H9 (cell line): Measurements from ENCODE around the gene MTMR12. TPM values are rescaled to one million over a fixed set of nuclear protein-coding genes. Genes with fewer than 3 reads are reported as not detected.
"Not testable (repeated sequence)": the region's sequence is repeated elsewhere in the genome, so short reads cannot be mapped to it uniquely, and the experiment has no call there.

Experiments
- DNase-seq: peaks from one replicate; pipeline ENCODE4 v3.0.0-alpha.2; 2017
- H2AFZ ChIP-seq: one replicate; pipeline ENCODE4 v1.6.1; 2013; ENCODE audit warnings: mild to moderate bottlenecking, low read length, control low read depth, moderate library complexity
- H2AK5ac ChIP-seq: 2 replicates; pipeline ENCODE4 v1.6.1; 2013; ENCODE audit warnings: low read length, control low read depth, mixed read lengths; ENCODE audit not compliant: insufficient read length
- H2BK120ac ChIP-seq: one replicate; pipeline ENCODE4 v1.6.1; 2013; ENCODE audit warnings: low read depth, mild to moderate bottlenecking, low read length, control low read depth, inconsistent platforms; ENCODE audit not compliant: poor library complexity, severe bottlenecking
- H2BK12ac ChIP-seq: 2 replicates; pipeline ENCODE4 v1.6.1; 2013; ENCODE audit warnings: low read length, control low read depth, mixed read lengths, low read depth; ENCODE audit not compliant: insufficient read length
- H2BK15ac ChIP-seq: 2 replicates; pipeline ENCODE4 v1.6.1; 2013; ENCODE audit warnings: low read depth, low read length, control low read depth
- H2BK20ac ChIP-seq: one replicate; pipeline ENCODE4 v1.6.1; 2013; ENCODE audit warnings: low read depth, mild to moderate bottlenecking, low read length, control low read depth, inconsistent platforms; ENCODE audit not compliant: poor library complexity, severe bottlenecking
- H2BK5ac ChIP-seq: 2 replicates; pipeline ENCODE4 v1.6.1; 2013; ENCODE audit warnings: low read length, control low read depth, mixed read lengths; ENCODE audit not compliant: insufficient read length
- H3K14ac ChIP-seq: 2 replicates; pipeline ENCODE4 v1.6.1; 2013; ENCODE audit warnings: low read length, control low read depth; ENCODE audit not compliant: insufficient read depth
- H3K18ac ChIP-seq: 2 replicates; pipeline ENCODE4 v1.6.1; 2013; ENCODE audit warnings: low read depth, mild to moderate bottlenecking, mixed read lengths, low read length, control low read depth; ENCODE audit not compliant: insufficient read length
- H3K23ac ChIP-seq: 2 replicates; pipeline ENCODE4 v1.6.1; 2013; ENCODE audit warnings: low read length, control low read depth, mixed read lengths, low read depth; ENCODE audit not compliant: insufficient read length
- H3K23me2 ChIP-seq: 2 replicates; pipeline ENCODE4 v1.6.1; 2013; ENCODE audit warnings: low read depth, mild to moderate bottlenecking, mixed read lengths, low read length, control low read depth; ENCODE audit not compliant: insufficient read length, poor library complexity, severe bottlenecking
- H3K27ac ChIP-seq: 2 replicates; pipeline ENCODE4 v1.5.1; 2013; ENCODE audit warnings: low read length, control low read depth, mixed read lengths, low read depth; ENCODE audit not compliant: insufficient read length
- H3K27me3 ChIP-seq: 2 replicates; pipeline ENCODE4 v1.6.1; 2013; ENCODE audit warnings: low read length, control low read depth, inconsistent platforms; ENCODE audit not compliant: insufficient read depth
- H3K4ac ChIP-seq: 2 replicates; pipeline ENCODE4 v1.6.1; 2013; ENCODE audit warnings: low read depth, mild to moderate bottlenecking, control low read depth, inconsistent platforms, low read length, moderate library complexity
- H3K4me1 ChIP-seq: 2 replicates; pipeline ENCODE4 v1.6.1; 2013; ENCODE audit warnings: low read length, control low read depth, inconsistent platforms; ENCODE audit not compliant: insufficient read depth
- H3K4me2 ChIP-seq: 2 replicates; pipeline ENCODE4 v1.6.1; 2013; ENCODE audit warnings: low read length, control low read depth, mixed read lengths; ENCODE audit not compliant: insufficient read length, insufficient read depth
- H3K56ac ChIP-seq: 2 replicates; pipeline ENCODE4 v1.6.1; 2013; ENCODE audit warnings: low read depth, mild to moderate bottlenecking, mixed read lengths, low read length, control low read depth; ENCODE audit not compliant: insufficient read length
- H3K79me1 ChIP-seq: 2 replicates; pipeline ENCODE4 v1.6.1; 2013; ENCODE audit warnings: low read depth, mild to moderate bottlenecking, moderate library complexity, low read length, control low read depth, inconsistent platforms; ENCODE audit not compliant: insufficient read depth, poor library complexity, severe bottlenecking
- H3K79me2 ChIP-seq: 2 replicates; pipeline ENCODE4 v1.6.1; 2013; ENCODE audit warnings: low read length, control low read depth, inconsistent platforms; ENCODE audit not compliant: insufficient read depth
- H3K9ac ChIP-seq: 2 replicates; pipeline ENCODE4 v1.6.1; 2013; ENCODE audit warnings: low read length, control low read depth, mixed read lengths; ENCODE audit not compliant: insufficient read length; ENCODE audit errors: extremely low read depth
- H3K9me3 ChIP-seq: one replicate; pipeline ENCODE4 v1.6.1; 2013; ENCODE audit warnings: low read depth, low read length, inconsistent platforms; ENCODE audit not compliant: control insufficient read depth
- H3T11ph ChIP-seq: one replicate; pipeline ENCODE4 v1.6.1; 2013; ENCODE audit warnings: mild to moderate bottlenecking, low read length, control low read depth, inconsistent platforms
- H4K20me1 ChIP-seq: one replicate; pipeline ENCODE4 v1.6.1; 2013; ENCODE audit not compliant: control insufficient read depth, insufficient read length, insufficient read depth
- H4K5ac ChIP-seq: 2 replicates; pipeline ENCODE4 v1.6.1; 2013; ENCODE audit warnings: low read depth, mild to moderate bottlenecking, mixed read lengths, low read length, control low read depth; ENCODE audit not compliant: insufficient read length
- H4K8ac ChIP-seq: replicated peaks from 2 replicates; pipeline ENCODE4 v1.6.1; 2013; ENCODE audit warnings: low read length, control low read depth, mixed read lengths, low read depth; ENCODE audit not compliant: insufficient read length
- H4K91ac ChIP-seq: 2 replicates; pipeline ENCODE4 v1.6.1; 2013; ENCODE audit warnings: low read depth, mild to moderate bottlenecking, moderate library complexity, mixed read lengths, low read length, control low read depth; ENCODE audit not compliant: insufficient read length
- H3K27ac Mint-ChIP-seq, 3 experiments: 2 replicates in 2 of 3; 3 replicates in 1 of 3; pipeline ENCODE4 v1.8.0; 2020 to 2021; ENCODE audit warnings: mixed read lengths in 3 of 3, mild to moderate bottlenecking in 1 of 3, moderate library complexity in 1 of 3
- H3K27me3 Mint-ChIP-seq: 2 replicates; pipeline ENCODE4 v1.8.0; 2021; ENCODE audit warnings: low read depth, mild to moderate bottlenecking, moderate library complexity, mixed read lengths
- H3K36me3 Mint-ChIP-seq, 3 experiments: 2 replicates in 2 of 3; 3 replicates in 1 of 3; pipeline ENCODE4 v1.8.0; 2020 to 2021; ENCODE audit warnings: low read depth in 3 of 3, mixed read lengths in 3 of 3; ENCODE audit not compliant: insufficient read depth in 1 of 3
- H3K4me1 Mint-ChIP-seq, 2 experiments: 2 replicates each; pipeline ENCODE4 v1.8.0; 2020; ENCODE audit warnings: mixed read lengths in 2 of 2
- H3K4me3 Mint-ChIP-seq, 2 experiments: 2 replicates in 1 of 2; 3 replicates in 1 of 2; pipeline ENCODE4 v1.8.0; 2020 to 2021; ENCODE audit warnings: mild to moderate bottlenecking in 2 of 2, mixed read lengths in 2 of 2, moderate library complexity in 1 of 2
- H3K9me3 Mint-ChIP-seq, 2 experiments: 2 replicates in 1 of 2; 3 replicates in 1 of 2; pipeline ENCODE4 v1.8.0; 2020; ENCODE audit warnings: mild to moderate bottlenecking in 2 of 2, mixed read lengths in 2 of 2, moderate library complexity in 1 of 2
- WGBS: extraction: QIAGEN DNeasy Blood & Tissue Kit; methylation state at CpG from one replicate; pipeline ENCODE4 v1.1.7; 2013; ENCODE audit warnings: missing lambda C conversion rate, low lambda C conversion rate, mixed read lengths; ENCODE audit not compliant: insufficient read length; ENCODE audit errors: extremely low coverage; 5-methylcytosine and 5-hydroxymethylcytosine counted together
- total RNA-seq: library from RNA; stranded (reverse); gene quantifications from 2 replicates; pipeline ENCODE4 v1.2.1, GENCODE V29; 2021
- TF ChIP-seq, protein P1 (sequence below): fragments of 200-600 bp; sonication (generic); conservative IDR thresholded peaks from 3 replicates; pipeline ENCODE4 v1.8.0; 2021; ENCODE audit warnings: antibody characterized with exemption, mild to moderate bottlenecking

The MTMR12 gene
- total RNA-seq, 1 experiment from 2014 or later, result 39.3 TPM

- peaks cover 4 to 8% (median 6%) of the 10 kb centered on the region in 3 experiments; a peak in 6 of 7 replicates for H3K36me3 Mint-ChIP-seq
- peaks cover 16 to 17% of the 10 kb centered on the region in 2 experiments for H3K9me3 Mint-ChIP-seq
- Histone ChIP-seq H3K23me2 (no peaks in the 10 kb centered on the region), H2BK120ac (no peak overlapping the region), H3K4me2 (no peak overlapping the region), H2BK12ac (no peak overlapping the region), H2BK20ac (no peak overlapping the region), H3K4ac (no peak overlapping the region), H4K5ac (no peak overlapping the region), H3K23ac (no peak overlapping the region), H3K56ac (no peak overlapping the region), H3K27ac (no peak overlapping the region), H4K20me1 (no peaks in the 10 kb centered on the region), H3K79me2 (no peaks in the 10 kb centered on the region), H3K79me1 (no peaks in the 10 kb centered on the region), H3K9me3 (no peaks in the 10 kb centered on the region), H4K91ac (no peak overlapping the region), H2AFZ (no peak overlapping the region), H3K4me1 (no peaks in the 10 kb centered on the region; the same call in 1 of the 2 replicates), H3T11ph (no peak overlapping the region), H3K14ac (no peak overlapping the region), H4K8ac (no peak overlapping the region), H3K27me3 (no peaks in the 10 kb centered on the region), H2BK15ac (no peak overlapping the region), H2BK5ac (no peak overlapping the region), H2AK5ac (no peak overlapping the region), H3K9ac (no peak overlapping the region), H3K18ac (no peak overlapping the region)
- no peak for DNase-seq
- peaks cover 5 to 9% of the 10 kb centered on the region in 2 experiments for H3K4me1 Mint-ChIP-seq
- WGBS, result no CpG with 5 or more reads among the region's 3 CpGs
- H3K27ac Mint-ChIP-seq, result peak overlapping the region in 2 of 3 experiments; percentile 10 to 28; a peak in 2 of 7 replicates
- no peaks in the 10 kb centered on the region; the same call in 1 of the 2 replicates for H3K27me3 Mint-ChIP-seq
- H3K4me3 Mint-ChIP-seq, result peak overlapping the region in 1 of 2 experiments; percentile 39; a peak in 2 of 5 replicates
- TF ChIP-seq, protein P1, sequence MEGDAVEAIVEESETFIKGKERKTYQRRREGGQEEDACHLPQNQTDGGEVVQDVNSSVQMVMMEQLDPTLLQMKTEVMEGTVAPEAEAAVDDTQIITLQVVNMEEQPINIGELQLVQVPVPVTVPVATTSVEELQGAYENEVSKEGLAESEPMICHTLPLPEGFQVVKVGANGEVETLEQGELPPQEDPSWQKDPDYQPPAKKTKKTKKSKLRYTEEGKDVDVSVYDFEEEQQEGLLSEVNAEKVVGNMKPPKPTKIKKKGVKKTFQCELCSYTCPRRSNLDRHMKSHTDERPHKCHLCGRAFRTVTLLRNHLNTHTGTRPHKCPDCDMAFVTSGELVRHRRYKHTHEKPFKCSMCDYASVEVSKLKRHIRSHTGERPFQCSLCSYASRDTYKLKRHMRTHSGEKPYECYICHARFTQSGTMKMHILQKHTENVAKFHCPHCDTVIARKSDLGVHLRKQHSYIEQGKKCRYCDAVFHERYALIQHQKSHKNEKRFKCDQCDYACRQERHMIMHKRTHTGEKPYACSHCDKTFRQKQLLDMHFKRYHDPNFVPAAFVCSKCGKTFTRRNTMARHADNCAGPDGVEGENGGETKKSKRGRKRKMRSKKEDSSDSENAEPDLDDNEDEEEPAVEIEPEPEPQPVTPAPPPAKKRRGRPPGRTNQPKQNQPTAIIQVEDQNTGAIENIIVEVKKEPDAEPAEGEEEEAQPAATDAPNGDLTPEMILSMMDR, result no peak
Observed at GRCh38 chr5:32210151-32210550, 102.6 kb downstream of the MTMR12 start.

DNA sequence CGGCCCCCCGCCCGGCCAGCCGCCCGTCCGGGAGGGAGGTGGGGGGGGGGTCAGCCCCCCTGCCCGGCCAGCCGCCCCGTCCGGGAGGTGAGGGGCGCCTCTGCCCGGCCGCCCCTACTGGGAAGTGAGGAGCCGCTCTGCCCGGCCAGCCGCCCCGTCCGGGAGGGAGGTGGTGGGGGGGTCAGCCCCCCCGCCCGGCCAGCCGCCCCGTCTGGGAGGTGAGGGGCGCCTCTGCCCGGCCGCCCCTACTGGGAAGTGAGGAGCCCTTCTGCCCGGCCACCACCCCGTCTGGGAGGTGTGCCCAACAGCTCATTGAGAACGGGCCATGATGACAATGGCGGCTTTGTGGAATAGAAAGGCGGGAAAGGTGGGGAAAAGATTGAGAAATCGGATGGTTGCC is 103.9 kb downstream of the MTMR12 start:
- H3K36me3 Mint-ChIP-seq, H2AK5ac ChIP-seq, H3K4me3 Mint-ChIP-seq, H3K4me2 ChIP-seq, H3K9me3 ChIP-seq, H4K8ac ChIP-seq, H4K5ac ChIP-seq, H3K18ac ChIP-seq, DNase-seq, H3K23ac ChIP-seq, H3K4me1 ChIP-seq, H3K27ac ChIP-seq, H3K56ac ChIP-seq, H3K23me2 ChIP-seq, H3K27ac Mint-ChIP-seq, H2BK5ac ChIP-seq, H4K91ac ChIP-seq, H3T11ph ChIP-seq, H2BK120ac ChIP-seq, H3K27me3 ChIP-seq, H3K14ac ChIP-seq, H2AFZ ChIP-seq, H3K4me1 Mint-ChIP-seq, H3K79me2 ChIP-seq, H2BK12ac ChIP-seq, H4K20me1 ChIP-seq, H3K4ac ChIP-seq, H3K79me1 ChIP-seq, H3K9ac ChIP-seq, H3K27me3 Mint-ChIP-seq, H2BK15ac ChIP-seq, H2BK20ac ChIP-seq: not testable (repeated sequence)
- H3K9me3 Mint-ChIP-seq, result peaks cover 14 to 16% of the 10 kb centered on the region in 2 experiments
- WGBS, result no CpG with 5 or more reads among the region's 31 CpGs
